Embryonic facial prominence (tissue), 1 donor: ENCODE measurements around the gene GPM6B.

ENCODE experiments used
- DNase-seq: peaks from one replicate; pipeline ENCODE4 v3.0.0-alpha.2; 2016; ENCODE audit errors: extremely low spot score

GPM6B gene

GRCh38 chrX:13816643-13817627 is at the start of gene GPM6B:
TSS of gene GPM6B (minus strand) at chrX:13817093. CDS start at chrX:13816904, 189 bp downstream.
- no peak for DNase-seq

- no peak for DNase-seq
Observed at GRCh38 chrX:13864264-13864663, 47.4 kb upstream of the GPM6B start.

- DNase-seq: no peak
Observed at GRCh38 chrX:13863324-13863723, 46.4 kb upstream of the GPM6B start.

- DNase-seq: no peak
Observed at GRCh38 chrX:13859724-13860123, 42.8 kb upstream of the GPM6B start.

- no peak for DNase-seq
Observed at GRCh38 chrX:13857804-13858203, 40.9 kb upstream of the GPM6B start.

- DNase-seq: no peak
Observed at GRCh38 chrX:13855689-13856450, 39.0 kb upstream of the GPM6B start.

GRCh38 chrX:13854003-13854402 is 37.1 kb upstream of the GPM6B start:
- no peak for DNase-seq

GRCh38 chrX:13852001-13852695 is 35.3 kb upstream of the GPM6B start:
- no peak for DNase-seq

- DNase-seq: no peak
Observed at GRCh38 chrX:13845721-13846378, 29.0 kb upstream of the GPM6B start.

GRCh38 chrX:13843150-13843721 is 26.3 kb upstream of the GPM6B start:
- DNase-seq: no peak

- DNase-seq: no peak
Observed at GRCh38 chrX:13840121-13840520, 23.2 kb upstream of the GPM6B start.

GRCh38 chrX:13837290-13837745 is 20.4 kb upstream of the GPM6B start:
- DNase-seq: no peak

GRCh38 chrX:13836575-13836974 is 19.7 kb upstream of the GPM6B start:
- DNase-seq: no peak

GRCh38 chrX:13835825-13836224 is 18.9 kb upstream of the GPM6B start:
- DNase-seq: no peak

- no peak for DNase-seq
Observed at GRCh38 chrX:13834355-13834754, 17.5 kb upstream of the GPM6B start.

GRCh38 chrX:13829983-13830382 is 13.1 kb upstream of the GPM6B start:
- DNase-seq: no peak

GRCh38 chrX:13828392-13828791 is 11.5 kb upstream of the GPM6B start:
- no peak for DNase-seq

GRCh38 chrX:13827298-13828090 is 10.6 kb upstream of the GPM6B start:
- DNase-seq: no peak

GRCh38 chrX:13826770-13827169 is 9.9 kb upstream of the GPM6B start:
- no peak for DNase-seq

- no peak for DNase-seq
Observed at GRCh38 chrX:13825178-13825762, 8.4 kb upstream of the GPM6B start.
